OCI-LY1 (cell line): ENCODE data around the gene RASL12.

ENCODE experiments used
- CTCF ChIP-seq: fragments of 200-600 bp; sonication (generic), shearing (Covaris generic); IDR thresholded peaks from 2 replicates; pipeline ENCODE4 v1.5.1; 2017; ENCODE audit warnings: mild to moderate bottlenecking, antibody characterized with exemption, low read length, moderate library complexity, mixed read lengths
- EZH2 ChIP-seq: fragments of 200-600 bp; sonication (generic), shearing (Covaris generic); IDR thresholded peaks from 2 replicates; pipeline ENCODE4 v1.8.0; 2017; ENCODE audit warnings: borderline replicate concordance, mixed run types, mild to moderate bottlenecking, antibody characterized with exemption, low read length, moderate library complexity, mixed read lengths

DNA sequence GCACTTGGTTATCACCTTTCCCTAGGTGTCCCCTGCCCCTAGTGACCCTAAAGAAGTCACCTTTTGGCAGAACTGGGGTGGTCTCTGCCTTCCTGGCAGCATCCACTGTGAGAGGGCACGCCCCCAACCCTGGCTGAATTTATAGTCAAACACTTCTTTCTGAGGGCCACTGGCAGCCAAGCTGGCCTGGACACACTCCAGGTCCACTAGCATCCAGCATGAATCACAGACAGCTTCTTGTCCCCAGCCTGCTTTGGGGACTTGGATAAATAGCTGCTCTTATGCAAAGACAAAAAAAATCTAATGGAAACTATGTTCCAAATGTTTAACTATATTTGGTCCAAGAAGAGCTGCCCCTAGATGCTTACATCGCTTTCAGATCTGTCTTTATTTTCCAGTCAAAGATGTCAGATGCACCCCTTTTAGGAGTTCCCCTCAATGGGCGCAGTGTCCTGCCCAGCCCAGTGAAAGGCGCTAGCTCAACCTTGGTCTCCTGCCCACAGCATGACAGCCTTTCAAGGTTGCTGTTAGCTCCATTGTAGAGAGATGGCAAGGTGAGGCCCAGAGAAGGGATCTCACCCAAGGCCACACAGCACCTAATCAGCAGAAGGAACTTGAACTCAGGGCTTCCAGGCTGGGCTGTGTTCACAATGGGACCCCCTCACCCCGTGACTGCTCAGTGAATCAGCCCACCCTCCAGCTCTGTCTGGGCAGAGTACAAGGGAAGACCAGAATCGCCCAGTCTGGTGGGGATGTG lies 7.0 kb downstream of the RASL12 start:
- TF ChIP-seq CTCF, result no peak
- no peak for TF ChIP-seq EZH2
